Measurements from ENCODE around the gene SFI1.
"Not testable (repeated sequence)": the region's sequence is repeated elsewhere in the genome, so short reads cannot be mapped to it uniquely, and the experiment has no call there.

Gene SFI1, protein sequence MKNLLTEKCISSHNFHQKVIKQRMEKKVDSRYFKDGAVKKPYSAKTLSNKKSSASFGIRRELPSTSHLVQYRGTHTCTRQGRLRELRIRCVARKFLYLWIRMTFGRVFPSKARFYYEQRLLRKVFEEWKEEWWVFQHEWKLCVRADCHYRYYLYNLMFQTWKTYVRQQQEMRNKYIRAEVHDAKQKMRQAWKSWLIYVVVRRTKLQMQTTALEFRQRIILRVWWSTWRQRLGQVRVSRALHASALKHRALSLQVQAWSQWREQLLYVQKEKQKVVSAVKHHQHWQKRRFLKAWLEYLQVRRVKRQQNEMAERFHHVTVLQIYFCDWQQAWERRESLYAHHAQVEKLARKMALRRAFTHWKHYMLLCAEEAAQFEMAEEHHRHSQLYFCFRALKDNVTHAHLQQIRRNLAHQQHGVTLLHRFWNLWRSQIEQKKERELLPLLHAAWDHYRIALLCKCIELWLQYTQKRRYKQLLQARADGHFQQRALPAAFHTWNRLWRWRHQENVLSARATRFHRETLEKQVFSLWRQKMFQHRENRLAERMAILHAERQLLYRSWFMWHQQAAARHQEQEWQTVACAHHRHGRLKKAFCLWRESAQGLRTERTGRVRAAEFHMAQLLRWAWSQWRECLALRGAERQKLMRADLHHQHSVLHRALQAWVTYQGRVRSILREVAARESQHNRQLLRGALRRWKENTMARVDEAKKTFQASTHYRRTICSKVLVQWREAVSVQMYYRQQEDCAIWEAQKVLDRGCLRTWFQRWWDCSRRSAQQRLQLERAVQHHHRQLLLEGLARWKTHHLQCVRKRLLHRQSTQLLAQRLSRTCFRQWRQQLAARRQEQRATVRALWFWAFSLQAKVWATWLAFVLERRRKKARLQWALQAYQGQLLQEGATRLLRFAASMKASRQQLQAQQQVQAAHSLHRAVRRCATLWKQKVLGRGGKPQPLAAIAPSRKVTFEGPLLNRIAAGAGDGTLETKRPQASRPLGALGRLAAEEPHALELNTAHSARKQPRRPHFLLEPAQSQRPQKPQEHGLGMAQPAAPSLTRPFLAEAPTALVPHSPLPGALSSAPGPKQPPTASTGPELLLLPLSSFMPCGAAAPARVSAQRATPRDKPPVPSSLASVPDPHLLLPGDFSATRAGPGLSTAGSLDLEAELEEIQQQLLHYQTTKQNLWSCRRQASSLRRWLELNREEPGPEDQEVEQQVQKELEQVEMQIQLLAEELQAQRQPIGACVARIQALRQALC

DNA sequence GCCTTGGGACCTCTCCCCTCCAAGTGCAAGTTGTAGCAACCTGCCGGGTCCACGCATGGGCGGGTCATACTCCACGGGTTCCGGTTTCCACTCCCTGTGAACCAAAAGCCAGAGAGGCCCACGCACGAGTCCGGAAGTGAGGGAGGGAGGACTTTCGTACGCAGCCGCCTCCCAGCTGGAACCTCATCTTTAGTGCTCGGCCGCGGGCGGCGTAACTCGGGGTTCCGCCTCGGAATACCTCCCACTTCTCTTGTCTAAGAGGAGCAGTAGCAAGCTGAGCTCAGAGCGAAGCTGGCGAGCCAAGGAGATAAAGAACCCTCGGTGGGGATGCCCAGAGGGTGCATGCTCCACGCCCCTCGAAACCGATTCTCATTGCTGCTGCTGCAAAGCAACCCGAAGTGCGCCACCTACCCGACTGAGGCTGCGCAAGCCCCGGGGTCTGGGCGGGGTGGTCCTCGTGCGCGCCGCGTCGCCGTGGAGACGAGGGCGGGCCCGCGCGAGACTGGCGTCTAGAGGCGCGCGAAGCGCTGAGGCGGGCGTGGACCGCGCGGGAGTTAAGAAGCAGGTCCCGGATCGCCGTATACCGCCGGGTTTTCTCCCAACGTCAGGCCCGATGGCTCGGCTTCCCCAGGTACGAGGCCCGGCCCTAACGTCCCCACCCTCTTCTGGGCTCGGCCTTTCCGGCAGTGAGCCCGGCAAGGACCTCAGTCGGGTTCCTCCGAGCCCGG is at the start of gene SFI1:
TSS of gene SFI1 (plus strand) at position 530 of the 728 bp plus-strand sequence. CDS start 11,749 bp downstream, outside the sequence.
- FAIRE-seq (peak; percentile 77), DNase-seq (ENCODE audit: low spot score) (peak; percentile 96)

DNA sequence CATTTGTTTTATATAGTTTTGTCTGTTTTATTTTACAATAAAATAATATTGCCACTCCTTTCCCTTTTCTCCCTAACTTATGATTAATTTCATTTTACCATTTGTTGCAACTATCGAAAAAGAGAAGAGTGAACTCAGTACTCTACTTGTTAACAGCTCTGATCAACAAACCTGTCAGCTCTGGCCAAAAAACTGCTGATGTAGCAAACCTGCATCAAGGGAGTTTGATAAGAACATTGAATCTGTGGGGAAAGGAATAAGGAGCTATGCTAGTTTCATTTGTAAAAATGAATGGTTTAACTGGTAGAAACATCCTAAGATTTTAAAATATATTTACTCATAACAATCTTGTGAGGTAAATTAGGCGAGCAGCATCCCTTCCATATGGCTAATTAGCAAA is 49.6 kb upstream of the SFI1 start:
- no peak for DNase-seq (ENCODE audit: low spot score)
- FAIRE-seq: no peak

DNA sequence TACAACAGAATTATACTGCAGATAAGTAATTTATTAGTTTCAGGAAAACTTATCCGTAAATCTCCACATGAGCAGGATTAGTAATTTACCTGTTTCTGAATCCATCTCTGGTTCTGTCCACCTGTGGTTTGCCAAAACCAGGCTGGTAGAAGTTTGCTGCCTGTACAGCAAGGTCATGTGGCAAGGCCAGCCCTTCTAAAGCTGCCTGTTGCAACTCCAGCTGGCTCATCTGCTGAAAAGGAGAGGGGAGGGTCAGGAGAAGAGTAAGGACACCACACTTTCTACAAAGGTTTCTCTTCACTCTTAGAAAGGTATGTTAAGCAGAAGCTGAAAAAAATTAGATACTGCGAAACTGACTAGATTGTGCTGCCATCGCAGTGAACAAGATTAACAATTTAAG is 49.0 kb upstream of the SFI1 start:
- FAIRE-seq: no peak
- no peak for DNase-seq (ENCODE audit: low spot score)

DNA sequence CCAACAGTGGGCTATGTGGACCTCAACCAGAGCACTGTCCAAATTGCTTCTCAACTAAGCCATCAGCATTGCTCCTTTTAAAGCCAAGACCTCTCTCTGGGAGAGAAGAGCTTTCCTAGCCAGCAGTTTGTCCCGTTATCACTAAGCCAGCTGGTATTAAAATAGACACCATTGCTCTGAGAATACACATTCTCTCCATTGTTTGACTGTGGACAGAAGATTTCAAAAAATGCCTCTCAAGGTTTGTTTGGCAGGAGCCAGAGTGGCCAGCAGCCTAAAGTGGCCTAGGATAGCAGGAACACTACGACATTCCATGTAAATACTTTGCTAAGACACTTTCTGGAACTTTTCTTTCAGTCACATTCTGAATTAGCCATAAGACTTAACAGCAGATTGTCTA is 48.0 kb upstream of the SFI1 start:
- FAIRE-seq (no peak), DNase-seq (ENCODE audit: low spot score) (no peak)

DNA sequence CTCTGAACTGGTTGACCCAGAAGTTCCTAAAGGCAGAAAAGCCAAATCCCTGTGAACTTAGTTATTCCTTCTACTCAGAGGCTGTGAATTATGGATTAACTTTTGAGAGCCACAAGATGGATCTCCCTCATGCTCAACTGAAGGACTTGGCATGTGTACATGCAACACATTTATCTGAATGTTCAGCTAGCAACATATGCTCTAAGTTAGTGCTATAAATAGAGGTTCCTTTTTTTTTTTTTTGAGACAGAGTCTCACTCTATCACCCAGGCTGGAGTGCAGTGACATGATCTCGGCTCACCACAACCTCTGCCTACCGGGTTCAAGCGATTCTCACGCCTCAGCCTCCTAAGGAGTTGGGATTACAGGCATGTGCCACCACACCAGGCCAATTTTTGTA is 46.8 kb upstream of the SFI1 start:
- FAIRE-seq (no peak), DNase-seq (ENCODE audit: low spot score) (no peak)

DNA sequence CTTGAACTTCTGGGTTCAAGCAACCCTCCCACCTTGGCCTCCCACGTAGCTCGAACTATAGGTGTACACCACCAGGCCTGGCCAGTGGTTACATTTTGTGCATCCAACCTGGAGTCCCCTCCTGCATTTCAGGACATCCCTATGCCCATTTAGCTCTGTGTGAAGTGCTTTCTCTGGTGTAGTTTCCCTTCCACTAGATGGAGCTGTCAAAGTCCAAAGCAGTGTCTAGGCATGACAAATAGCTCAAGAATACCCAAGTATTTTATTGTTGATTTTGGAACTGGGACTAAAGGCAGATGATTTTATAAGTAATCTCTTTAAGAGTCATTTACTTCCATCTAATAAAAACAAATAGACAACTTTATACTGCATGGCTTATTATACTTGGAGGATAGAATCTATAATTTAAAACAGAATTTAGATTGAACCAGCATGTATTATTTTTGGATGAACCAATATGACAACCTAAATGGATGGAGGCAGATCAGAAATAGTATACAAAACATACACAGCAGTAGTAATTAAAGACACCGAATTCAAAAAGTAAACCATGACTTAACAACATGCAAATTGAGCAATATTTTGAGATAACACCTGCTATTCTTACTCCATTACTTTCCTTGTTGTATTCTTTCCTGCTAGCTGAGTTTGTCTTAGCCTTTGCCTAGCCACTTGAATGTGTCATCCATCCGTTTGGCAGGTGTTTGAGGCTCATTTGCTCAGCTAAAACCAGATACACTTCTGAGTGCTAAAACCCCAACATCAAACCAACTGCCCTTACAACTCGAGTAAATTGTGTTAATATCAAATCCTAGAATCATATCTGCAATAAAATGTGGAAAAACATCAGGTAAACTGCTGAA is 44.4 kb upstream of the SFI1 start:
- FAIRE-seq (no peak), DNase-seq (ENCODE audit: low spot score) (peak; percentile 51)

DNA sequence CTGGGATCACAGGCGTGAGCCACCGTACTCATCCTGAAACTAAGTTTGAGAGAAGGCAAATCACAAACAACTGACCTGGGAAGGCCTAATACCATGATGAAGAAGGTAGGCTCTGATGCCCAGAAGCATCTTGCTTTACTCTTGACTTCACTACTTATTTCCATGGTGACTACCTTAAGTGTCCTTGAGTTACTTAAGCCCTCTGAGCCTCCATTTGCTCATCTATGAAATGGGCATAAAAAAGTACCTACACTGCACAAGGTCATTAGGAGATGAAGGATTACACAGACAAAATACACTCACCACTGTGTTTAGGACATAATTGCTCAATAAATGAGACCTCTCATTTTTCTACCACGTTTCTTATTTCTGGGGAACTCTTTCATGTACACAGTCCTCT is 34.6 kb upstream of the SFI1 start:
- DNase-seq (ENCODE audit: low spot score) (no peak), FAIRE-seq (no peak)

DNA sequence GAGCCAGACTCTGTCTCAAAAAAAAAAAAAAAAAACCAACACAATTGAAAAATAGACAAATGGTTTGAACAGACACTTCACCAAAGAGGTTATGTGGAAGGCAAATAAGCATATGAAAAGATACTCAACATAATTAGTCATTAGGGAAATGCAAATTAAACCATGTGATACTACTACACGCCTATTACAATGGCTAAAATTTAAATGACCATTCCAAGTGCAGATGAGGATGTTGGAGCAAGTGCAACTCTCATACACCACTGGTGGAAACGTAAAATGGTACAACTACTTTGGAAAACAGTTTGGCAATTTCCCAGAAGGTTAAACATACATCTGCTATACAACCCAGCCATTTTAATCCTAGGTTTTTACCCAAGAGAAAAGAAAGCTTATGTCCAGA is 31.0 kb upstream of the SFI1 start:
- FAIRE-seq (no peak), DNase-seq (ENCODE audit: low spot score) (no peak)

DNA sequence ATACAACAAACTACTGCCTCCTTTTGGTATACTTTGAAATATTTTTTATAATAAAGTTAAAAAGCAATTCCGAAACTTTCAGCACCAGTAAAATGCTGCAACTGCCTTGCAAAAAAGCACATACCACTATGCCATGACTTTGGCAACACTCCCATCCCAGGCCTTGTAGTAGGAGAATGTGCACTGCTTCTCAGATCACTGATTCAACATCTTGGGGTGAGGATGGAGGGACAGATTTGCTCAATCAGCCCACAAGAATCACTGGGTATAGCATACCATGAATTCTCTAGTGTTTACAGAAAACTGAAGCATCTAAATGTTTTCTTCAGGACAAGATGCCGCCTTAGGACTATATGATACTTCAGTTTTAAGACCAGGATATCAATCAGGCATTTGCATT is 21.6 kb upstream of the SFI1 start:
- FAIRE-seq (no peak), DNase-seq (ENCODE audit: low spot score) (no peak)

DNA sequence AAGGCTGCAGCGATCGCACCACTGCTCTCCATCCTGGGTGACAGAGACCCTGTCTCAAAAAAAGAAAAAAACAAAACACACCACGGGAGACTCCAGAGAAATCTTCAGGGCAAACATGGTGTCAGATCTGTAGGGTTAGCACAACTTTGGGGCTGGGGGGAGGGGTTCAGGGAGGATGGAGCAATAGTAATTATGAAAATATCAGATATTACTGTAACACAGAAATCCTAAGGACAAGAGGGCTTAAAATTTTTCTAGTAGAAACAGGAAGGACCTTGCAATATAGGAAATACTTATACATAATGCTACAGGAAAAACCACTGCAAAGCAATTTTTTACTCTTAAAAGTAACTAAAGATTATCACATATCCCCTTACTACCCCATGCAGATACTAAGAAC is 20.5 kb upstream of the SFI1 start:
- no peak for FAIRE-seq
- no peak for DNase-seq (ENCODE audit: low spot score)

DNA sequence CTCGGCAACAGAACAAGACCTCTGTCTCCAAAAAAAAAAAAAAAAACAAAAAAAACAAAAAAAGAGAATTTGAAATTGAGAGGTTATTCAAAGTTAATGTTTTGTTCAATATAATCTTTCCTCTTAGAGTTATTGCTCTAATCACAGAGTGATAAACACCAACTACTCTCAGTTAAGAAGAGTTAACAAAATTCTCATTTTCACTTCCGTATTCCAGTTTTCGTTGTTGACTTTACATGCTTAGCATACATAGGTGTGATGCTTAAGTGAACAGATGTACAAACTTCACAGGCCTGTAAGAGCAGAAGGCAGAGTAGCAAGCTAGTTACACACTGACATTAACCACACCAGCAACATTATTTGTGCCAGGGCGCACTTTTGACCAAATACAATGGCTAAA is 19.0 kb upstream of the SFI1 start:
- FAIRE-seq (no peak), DNase-seq (ENCODE audit: low spot score) (no peak)

DNA sequence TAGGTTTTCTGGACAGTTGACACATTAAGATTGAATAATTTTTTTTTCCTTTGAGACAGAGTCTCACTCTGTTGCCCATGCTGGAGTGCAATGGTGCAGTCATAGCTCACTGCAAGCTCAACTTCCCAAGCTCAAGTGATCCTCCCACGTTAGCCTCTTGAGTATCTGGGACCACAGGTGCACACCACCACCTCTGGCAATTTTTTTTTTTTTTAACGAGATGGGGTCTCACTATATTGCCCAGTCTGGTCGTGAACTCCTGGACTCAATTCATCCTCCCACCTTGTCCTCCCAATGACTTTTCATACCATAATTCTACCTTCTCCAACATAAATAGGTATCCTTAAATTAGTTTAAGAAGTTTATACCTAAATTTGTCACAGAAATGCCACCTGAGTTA is 15.2 kb upstream of the SFI1 start:
- FAIRE-seq (no peak), DNase-seq (ENCODE audit: low spot score) (no peak)

DNA sequence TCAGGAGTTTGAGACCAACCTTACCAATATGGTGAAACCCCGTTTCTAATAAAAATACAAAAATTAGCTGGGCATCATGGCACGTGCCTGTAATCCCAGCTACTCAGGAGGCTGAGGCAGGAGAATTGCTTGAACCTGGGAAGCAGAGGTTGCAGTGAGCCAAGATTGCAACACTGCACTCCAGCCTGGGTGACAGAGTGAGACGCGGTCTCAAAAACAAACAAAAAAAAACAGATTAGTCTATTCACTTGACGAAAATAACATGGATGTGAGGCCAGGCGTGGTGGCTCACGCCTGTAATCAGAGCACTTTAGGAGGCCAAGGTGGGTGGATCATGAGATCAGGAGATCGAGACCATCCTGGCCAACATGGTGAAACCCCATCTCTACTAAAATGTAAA is 13.9 kb upstream of the SFI1 start:
- not testable (repeated sequence) for DNase-seq (ENCODE audit: low spot score); FAIRE-seq

DNA sequence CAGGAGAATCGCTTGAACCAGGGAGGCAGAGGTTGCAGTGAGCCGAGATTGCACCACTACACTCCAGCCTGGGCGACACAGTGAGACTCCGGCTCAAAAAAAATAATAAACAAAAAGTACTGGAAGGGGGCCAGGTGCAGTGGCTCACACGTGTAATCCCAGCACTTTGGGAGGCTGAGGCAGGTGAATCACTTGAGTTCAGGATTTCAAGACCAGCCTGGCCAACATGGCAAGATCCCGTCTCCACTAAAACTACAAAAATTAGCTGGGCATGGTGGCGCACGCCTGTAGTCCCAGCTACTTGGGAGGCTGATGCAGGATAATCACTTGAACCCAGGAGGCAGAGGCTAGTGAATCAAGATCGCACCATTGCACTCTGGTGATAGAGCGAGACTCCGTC is 10.0 kb upstream of the SFI1 start:
- DNase-seq (ENCODE audit: low spot score); FAIRE-seq: not testable (repeated sequence)

DNA sequence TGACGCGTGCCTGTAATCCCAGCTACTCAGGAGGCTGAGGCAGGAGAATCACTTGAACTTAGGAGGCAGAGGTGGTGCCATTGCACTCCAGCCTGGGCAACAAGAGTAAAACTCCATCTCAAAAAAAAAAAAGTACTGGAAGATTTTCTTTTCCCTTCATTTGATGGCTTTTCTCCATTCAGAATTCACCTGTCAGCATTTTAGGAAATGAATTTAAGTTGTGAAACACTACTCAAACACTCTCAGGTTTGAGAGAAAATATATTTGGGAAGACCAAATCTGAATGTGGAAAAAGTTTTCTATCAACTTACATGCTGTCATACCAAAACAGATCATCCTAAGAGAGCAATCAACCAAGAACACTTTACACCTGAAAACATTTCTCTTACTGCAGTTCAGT is 9.4 kb upstream of the SFI1 start:
- DNase-seq (ENCODE audit: low spot score): no peak
- no peak for FAIRE-seq

DNA sequence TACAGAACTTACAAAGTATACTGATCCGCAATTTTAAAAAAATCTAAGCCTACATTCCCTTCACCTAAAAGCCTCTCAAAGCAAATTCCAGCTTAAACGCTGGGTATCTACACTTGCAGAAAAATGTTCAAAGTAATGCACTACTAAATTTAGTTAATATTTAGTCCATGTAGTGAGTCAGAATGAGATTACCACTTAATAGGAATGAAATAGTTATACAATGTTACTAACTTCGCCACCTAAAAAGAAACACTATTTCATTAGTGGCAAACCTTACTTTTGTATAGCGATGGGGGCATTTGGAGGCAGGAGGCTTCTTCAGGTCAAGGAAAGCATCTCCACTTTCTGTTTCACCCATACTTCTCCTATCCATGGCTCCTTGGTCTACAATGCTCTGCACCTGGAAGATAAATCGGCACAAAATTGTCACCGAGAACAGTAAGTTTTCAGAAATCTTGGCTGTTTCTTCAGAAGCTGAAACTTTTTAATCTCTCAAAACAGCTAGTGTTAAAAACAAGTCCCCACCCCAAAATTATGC is 7.9 kb upstream of the SFI1 start:
- no peak for DNase-seq (ENCODE audit: low spot score)

DNA sequence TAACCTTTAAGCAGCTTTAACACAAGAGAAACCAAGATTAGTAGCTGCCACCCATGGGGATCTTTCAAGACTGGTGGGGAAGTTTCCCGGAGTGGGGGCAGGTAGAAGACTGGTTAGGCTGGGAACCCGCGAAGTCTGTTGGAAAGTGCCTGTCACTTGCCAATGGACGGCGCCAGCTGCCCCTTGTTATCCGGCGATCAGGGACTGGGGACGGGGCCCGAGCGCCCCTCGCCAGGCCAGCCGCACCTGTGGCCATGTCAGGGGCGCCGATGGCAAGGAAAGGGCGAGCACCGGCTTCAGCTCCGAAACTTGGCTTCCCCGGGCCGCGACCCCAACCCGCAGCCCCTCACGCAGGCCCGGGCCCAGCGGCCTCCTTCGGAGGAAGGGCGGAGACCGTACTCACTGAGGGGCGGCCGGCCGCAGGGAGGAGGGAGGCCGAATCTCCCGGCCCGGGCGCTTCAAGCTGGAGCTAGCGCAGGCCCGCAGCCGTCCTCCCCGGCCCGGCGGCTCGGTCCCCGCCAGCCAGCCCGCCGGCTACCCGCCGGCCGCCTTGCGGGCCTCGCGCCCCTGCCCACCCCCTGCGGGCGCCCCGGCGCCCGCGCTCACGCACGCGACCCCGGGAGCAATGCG is 7.2 kb upstream of the SFI1 start:
- no peak for FAIRE-seq
- DNase-seq (ENCODE audit: low spot score): peak; percentile 66

More for the DNA sequence above, 7.9 kb upstream of the SFI1 start:
- no peak for FAIRE-seq

DNA sequence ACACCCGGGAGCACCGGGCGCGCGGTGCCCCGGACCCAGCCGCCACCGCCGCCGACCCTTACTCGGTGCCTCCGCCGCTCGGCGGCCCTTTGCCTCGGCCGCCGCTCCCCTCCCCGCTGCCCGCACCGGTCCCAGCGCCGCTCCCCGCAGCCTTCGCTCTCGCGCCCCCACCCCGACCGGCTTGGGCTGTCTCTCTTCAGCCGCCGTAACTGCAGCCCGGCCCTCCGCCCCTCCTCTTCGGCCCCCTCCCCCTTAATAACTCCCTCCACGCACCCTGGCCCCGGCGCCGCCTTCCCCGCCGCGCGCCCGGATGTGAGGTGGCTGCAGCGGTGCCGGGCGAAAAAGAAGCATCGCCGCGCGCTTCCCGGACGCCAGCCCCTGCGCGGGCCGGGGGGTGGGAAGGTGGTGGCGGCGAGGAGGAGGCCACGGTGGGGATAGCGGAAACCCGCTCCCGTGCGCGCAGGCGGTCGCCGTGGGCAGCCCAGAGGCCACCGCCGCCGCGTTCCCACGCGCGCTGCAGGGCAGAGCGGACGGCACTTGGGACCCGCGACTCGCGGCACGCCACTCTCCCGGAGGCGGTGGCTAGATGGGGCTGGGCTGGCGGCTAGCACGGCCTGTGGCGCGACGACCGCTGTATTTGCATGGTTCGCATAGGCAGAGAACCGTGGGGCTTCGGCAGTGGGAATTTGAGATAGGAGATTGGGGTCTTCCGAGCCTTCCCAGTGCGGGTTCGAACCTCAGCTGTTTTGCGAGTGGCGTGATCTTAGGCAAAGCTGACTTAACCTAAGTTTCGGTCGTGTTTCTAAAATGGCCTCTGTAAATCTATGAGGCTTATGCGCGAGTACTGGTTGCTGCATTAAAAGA is 6.5 kb upstream of the SFI1 start, which contains the start of gene EIF4ENIF1:
TSS of gene EIF4ENIF1 (minus strand) at position 211 of the 864 bp plus-strand sequence. CDS start 1,124 bp downstream, outside the sequence.
- FAIRE-seq: peak; percentile 94
- DNase-seq (ENCODE audit: low spot score): peak; percentile 97
